Osteocyte (in vitro differentiated cells): ENCODE results near the gene DNAJC16. TPM values are rescaled to one million over a fixed set of nuclear protein-coding genes. Genes with fewer than 3 reads are reported as not detected.
A peak's percentile ranks its signal among the peaks of the same experiment; 100 is the strongest.

Experiments
- DNase-seq: peaks from one replicate; pipeline ENCODE4 v3.0.0; 2021; ENCODE audit warnings: mixed read lengths; ENCODE audit not compliant: unreplicated experiment; ENCODE audit errors: extremely low spot score
- H3K27ac Mint-ChIP-seq: one replicate; pipeline ENCODE4 v1.8.0; 2021; ENCODE audit warnings: mild to moderate bottlenecking, mixed read lengths; ENCODE audit not compliant: unreplicated experiment
- H3K27me3 Mint-ChIP-seq: one replicate; pipeline ENCODE4 v1.8.0; 2021; ENCODE audit warnings: mixed read lengths; ENCODE audit not compliant: unreplicated experiment
- H3K36me3 Mint-ChIP-seq: one replicate; pipeline ENCODE4 v1.8.0; 2021; ENCODE audit warnings: mixed read lengths; ENCODE audit not compliant: unreplicated experiment
- H3K4me1 Mint-ChIP-seq: one replicate; pipeline ENCODE4 v1.8.0; 2021; ENCODE audit warnings: mixed read lengths; ENCODE audit not compliant: unreplicated experiment
- H3K4me3 Mint-ChIP-seq: one replicate; pipeline ENCODE4 v1.8.0; 2021; ENCODE audit warnings: mild to moderate bottlenecking, moderate library complexity, mixed read lengths; ENCODE audit not compliant: unreplicated experiment
- H3K9me3 Mint-ChIP-seq: one replicate; pipeline ENCODE4 v1.8.0; 2021; ENCODE audit warnings: mixed read lengths; ENCODE audit not compliant: unreplicated experiment
- CTCF ChIP-seq: fragments of 200-600 bp; sonication (generic); IDR thresholded peaks from 2 replicates; pipeline ENCODE4 v1.5.0; 2021; ENCODE audit warnings: antibody characterized with exemption, mild to moderate bottlenecking, moderate library complexity
- total RNA-seq: library from RNA; stranded (reverse); gene quantifications from 2 replicates; pipeline ENCODE4 v1.2.1, GENCODE V29; 2021

DNAJC16 gene
- total RNA-seq, 1 donor from 2014 or later = 20.8 TPM

GRCh38 chr1:15605398-15606383 lies 79.0 kb downstream of the DNAJC16 start:
- Mint-ChIP-seq H3K9me3 (peaks cover 5% of the 10 kb centered on the region), H3K27me3 (peaks cover 8% of the 10 kb centered on the region), H3K4me1 (peaks cover 13% of the 10 kb centered on the region), H3K4me3 (no peak overlapping the region), H3K36me3 (peaks cover 2% of the 10 kb centered on the region), H3K27ac (no peak overlapping the region)
- TF ChIP-seq CTCF = no peak
- no peak for DNase-seq

GRCh38 chr1:15609631-15610030 lies 83.0 kb downstream of the DNAJC16 start:
- no peak for DNase-seq
- Mint-ChIP-seq H3K27ac (no peak overlapping the region), H3K36me3 (no peaks in the 10 kb centered on the region), H3K4me3 (no peak overlapping the region), H3K27me3 (peaks cover 8% of the 10 kb centered on the region), H3K4me1 (no peaks in the 10 kb centered on the region), H3K9me3 (no peaks in the 10 kb centered on the region)
- no peak for TF ChIP-seq CTCF

GRCh38 chr1:15610167-15610566 lies 83.5 kb downstream of the DNAJC16 start:
- Mint-ChIP-seq H3K9me3 (no peaks in the 10 kb centered on the region), H3K4me3 (no peak overlapping the region), H3K27me3 (peaks cover 8% of the 10 kb centered on the region), H3K27ac (no peak overlapping the region), H3K36me3 (no peaks in the 10 kb centered on the region), H3K4me1 (no peaks in the 10 kb centered on the region)
- DNase-seq = no peak
- TF ChIP-seq CTCF = no peak

GRCh38 chr1:15616373-15617172 lies 89.9 kb downstream of the DNAJC16 start:
- H3K9me3 Mint-ChIP-seq = no peaks in the 10 kb centered on the region
- no peaks in the 10 kb centered on the region for H3K36me3 Mint-ChIP-seq
- peak overlapping the region; percentile 82 for H3K4me3 Mint-ChIP-seq
- no peaks in the 10 kb centered on the region for H3K27me3 Mint-ChIP-seq
- H3K27ac Mint-ChIP-seq = peak overlapping the region; percentile 95
- no peak for DNase-seq
- TF ChIP-seq CTCF = no peak
- H3K4me1 Mint-ChIP-seq = peaks cover 33% of the 10 kb centered on the region
